Effector CD4-positive, alpha-beta T cell (primary cell): Measurements from ENCODE around the gene ACSS3.
"Not testable (repeated sequence)": the region's sequence is repeated elsewhere in the genome, so short reads cannot be mapped to it uniquely, and the experiment has no call there.

Source experiments
- DNase-seq: peaks from one replicate; pipeline ENCODE4 v3.0.0-alpha.2; 2020

The ACSS3 gene

DNA sequence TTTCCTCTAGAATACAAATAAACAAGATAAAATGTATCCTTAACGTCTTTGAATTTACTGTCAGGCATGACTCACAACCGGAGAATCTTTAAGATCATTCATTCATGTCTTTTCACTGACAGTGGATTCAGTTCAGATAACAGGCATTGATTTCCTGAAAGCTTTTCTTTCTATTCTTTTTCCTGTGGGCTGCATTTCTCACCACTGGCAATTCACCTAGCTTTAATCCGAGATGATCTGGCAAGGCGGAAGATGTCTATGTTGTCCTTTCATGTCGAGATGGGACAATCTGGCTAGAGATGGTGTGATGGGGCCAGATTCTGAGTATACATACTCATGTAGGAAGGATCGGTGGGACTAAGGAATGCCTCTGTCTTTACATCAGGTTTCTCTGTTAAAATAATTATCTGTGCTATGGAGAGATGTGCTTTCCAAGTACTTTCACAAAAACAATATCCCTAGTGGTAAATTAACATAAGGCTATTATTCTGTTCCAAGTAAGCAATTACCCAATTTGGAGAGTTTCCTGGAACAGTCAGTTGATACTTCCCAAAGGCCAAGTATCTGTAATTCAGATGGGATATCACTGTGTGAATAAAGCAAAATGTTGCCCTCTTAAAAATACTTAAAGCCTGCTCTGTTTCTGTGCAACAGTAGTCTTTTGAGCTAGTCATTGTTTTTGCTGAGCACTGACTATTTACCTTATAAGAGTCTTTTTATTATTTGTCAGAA, 17.8 kb downstream of the ACSS3 start:
- no peak for DNase-seq

DNA sequence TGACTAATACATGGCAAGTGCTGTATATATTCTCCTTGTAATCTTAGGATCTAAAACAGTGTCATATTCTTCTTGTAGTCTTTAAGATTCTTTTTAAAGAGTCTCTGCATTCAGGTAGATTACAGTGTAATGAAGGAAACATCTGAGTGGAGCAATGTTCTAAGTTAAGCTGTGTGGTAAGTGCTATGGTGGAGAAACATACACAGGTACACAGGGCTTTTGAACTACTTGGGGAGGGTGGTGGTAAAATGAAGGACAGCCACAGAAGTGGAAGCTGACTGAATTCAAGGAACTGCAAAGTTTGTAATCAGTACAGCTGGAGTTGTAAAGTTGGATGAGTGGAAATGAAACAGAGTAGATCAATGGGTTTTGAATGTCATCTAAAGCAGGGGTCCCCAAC, 27.8 kb downstream of the ACSS3 start:
- no peak for DNase-seq

DNA sequence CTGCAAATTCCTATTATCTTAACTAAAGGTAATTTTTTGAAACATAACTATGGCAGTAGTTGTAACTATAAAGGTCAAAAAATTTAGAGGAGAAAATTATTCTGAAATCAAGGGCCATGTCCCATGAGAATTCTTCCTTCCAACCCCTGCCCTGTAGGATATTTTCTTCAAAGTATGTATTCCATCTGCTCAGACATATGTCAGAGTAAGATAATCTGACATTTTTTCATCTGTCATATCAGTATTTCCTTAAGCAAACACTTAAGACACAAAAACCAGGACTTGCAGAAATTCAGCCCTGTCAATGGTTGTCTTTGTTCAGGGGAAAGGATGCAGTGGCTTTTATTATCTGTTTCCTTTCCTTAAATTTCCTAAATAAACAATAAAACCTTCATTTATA, 36.3 kb downstream of the ACSS3 start:
- DNase-seq = no peak

DNA sequence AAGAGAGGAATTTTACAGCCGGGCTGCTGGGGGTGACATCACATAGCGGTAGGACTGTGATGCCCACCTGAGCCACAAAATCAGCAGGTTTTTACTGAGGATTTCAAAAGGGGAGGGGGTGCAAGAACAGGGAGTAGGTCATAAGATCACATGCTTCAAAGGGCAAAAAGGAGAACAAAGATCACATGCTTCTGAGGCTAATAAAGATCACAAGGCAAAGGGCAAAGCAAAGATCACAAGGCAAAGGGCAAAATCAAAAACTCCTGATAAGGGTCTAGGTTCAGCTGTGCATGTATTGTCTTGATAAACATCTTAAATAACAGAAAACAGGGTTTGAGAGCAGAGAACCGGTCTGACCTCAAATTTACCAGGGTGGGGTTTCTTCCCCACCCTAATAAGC, 41.2 kb downstream of the ACSS3 start:
- not testable (repeated sequence) for DNase-seq

DNA sequence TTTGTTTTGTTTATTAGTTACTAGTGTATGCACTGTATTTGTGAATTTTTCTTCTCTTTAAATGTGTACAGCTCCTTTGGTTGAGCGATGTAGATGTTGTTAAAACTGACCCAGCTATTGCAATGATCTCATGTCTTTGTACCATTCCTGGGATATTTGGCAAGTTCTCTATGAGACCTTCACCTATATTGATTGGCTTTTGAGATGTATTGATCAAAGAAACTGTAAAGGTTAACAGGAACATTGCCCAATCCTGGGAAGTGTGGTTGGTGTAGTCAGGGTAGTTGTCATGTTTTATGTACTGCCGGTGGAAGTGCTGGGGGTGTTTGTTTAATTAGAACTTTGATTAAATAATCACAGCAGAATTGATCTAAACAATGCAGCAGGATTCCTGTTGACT, 43.1 kb downstream of the ACSS3 start:
- no peak for DNase-seq

DNA sequence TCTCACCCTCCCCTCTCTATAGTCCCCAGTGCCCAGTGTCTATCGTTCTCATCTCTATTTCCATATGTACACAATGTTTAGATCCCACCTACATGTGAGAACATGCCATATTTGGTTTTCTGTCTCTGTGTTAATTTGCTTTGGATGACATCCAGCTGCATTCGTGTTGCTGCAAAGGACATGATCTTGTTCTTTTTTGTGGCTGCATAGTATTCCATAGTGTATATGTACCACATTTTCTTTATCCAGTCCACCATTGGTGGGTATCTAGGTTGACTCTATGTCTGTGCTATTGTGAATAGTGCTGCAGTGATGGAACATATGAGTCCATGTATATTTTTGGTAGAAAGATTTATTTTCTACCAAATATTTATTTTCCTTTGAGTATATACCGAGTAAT, 45.7 kb downstream of the ACSS3 start:
- DNase-seq = no peak

DNA sequence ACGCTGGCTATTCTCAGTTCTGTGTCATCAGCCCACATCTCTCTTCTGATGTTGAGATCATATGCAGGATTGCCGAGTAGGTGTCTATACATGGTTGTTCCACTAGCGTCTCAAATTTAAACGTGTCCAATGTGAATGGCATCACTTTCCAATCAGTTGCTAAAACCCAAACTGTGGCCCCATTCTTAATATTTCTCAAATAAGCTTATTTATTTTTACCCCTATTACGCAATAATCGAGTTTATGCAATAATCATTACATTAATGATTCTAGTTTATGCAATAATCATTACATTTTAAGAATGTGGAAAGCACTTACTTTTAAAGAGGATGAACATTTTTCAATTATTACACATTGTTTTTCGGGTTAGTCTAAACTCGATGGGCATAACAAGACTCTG, 47.8 kb downstream of the ACSS3 start:
- no peak for DNase-seq

DNA sequence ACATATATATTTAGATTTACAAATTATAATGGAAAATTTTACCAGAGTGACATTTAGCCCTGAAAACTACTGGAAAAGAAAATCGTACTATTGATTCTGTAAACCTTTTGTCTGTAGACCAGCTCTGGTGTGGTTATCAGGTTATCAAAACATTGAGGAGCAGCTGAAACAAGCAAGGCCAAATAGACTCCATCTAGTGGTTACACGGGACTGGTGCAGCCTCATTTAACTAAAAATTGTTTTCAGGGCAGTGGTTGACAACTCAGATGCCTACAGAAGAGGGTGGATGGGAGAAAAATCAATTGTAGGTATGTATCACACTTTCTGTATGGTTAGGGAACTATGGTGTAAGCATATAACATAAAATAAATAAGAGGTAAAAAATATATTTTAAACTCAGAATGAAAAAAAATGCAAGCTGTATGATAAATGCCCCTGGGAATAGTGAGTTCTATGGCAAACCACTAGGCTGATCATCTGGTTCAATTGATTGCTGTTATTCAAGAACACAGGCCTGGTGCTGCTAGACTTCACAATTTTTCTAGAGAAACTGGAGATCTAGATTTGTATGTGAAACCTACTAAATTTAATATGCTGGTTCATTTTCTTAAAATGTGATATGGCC, 51.2 kb downstream of the ACSS3 start:
- no peak for DNase-seq

DNA sequence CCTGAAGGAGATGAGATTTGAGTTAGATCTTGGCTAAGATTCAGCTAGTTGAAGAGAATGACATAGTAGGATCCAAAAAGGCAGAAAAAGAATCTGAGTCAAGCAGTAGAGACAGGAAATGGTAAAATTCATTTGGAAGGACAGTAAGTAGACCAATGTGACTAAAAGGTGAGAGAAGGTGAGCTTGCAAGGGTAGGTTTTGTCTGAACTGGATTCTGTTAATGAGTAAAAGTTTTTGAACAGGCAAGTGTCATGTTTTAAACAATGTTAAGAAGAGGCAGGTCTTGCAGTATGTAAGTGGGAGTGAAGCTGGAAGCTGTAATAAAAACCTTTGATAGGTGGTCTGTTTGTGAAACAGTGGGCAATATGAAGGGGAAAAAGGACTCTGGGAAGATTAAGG, 58.6 kb downstream of the ACSS3 start:
- no peak for DNase-seq

DNA sequence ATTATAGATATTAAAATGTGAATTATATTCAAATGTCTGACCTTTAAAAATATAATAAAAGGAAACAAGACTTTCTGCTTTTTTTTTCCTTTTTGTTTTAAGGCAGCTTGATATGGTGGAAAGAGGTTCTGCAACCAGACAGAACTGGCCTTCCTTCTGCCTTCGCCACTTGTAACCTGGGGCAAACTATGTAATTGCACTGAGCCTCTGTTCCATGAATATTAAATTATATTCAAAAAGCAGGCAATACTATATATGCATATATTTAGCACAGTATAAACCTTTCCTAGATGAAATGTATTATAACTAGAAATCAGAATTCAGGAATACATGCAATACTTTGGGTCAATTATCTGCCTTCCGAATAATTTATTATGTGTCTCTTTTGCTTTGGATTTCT, 59.9 kb downstream of the ACSS3 start:
- no peak for DNase-seq

DNA sequence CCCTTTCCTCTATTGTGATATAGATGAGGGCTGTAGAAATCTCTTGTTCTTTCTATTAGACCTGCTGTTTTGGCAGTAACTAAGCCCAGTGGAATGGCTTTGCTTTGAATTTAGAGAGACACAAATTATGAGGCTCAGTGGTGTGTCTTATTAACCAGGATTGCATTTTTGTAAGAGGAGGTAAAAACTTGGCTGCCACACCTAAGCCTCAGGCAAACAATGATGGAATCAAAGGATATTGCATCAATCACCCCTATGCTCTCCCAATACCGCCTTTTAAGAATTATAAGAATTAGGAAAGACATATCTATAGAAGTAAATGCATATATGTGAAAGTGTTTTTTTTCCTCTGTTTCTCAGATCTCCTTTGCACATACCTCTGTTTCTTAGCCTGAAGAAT, 63.3 kb downstream of the ACSS3 start:
- no peak for DNase-seq

DNA sequence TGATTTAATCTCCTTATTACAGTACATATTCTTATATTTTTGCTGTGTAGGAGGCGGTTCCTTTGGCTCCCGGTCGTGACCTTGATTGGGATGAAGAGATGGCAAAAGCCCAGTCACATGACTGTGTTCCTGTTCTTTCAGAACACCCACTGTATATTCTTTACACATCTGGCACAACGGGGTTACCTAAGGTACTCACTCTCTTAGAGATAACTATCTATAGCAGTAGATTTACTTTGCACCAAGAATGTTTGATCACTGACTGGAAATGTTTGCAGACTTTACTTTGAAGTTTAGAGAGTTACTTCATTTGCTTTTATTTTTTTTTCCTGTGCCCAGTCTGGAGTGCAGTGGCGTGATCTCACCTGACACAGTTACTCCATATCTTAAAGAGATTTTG, 65.2 kb downstream of the ACSS3 start:
- no peak for DNase-seq

DNA sequence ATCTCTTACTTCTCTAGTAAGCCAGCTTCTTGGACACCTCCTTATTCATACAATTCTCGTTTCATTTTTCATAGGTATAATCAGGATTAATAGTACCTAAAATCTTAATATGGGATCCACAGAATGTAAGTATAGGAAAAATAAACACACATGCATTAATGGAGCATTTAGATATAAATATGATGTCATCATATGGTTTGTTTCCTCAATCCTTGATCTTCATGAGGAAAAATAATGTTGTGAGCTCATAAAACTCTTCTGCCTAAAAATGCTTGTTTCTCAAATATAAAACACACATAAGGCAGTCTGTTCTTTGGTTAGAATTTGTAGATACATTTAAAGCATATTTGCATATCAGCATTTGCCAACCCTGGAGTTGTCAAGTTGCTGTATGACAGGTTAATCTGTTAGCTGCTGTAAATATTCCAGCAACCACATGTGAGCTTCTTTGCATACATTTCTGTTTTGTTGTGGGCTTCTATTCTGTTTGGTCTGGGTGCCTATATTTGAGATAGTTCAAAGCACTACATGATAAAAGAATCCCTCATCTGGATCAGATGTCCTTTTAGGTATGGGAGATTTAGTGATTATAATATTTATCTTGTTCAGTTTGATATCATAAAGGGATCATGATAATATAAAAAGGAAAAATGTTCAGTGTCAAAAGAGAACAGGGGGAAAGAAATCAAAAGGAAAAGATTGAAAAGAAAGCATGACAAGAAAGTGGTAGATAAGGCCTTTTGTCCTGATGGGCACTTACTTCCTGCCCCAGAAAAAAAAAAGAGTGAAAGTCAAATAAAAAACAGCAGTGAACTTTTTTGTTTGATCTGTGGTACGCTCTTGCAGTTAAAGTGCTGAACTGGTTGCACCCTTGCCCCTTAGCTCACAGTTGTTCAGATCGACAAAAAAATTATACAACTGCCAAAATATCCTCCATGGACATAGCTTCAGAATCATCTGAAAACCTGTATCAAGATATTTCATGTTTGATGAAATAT, 68.6 kb downstream of the ACSS3 start:
- no peak for DNase-seq

DNA sequence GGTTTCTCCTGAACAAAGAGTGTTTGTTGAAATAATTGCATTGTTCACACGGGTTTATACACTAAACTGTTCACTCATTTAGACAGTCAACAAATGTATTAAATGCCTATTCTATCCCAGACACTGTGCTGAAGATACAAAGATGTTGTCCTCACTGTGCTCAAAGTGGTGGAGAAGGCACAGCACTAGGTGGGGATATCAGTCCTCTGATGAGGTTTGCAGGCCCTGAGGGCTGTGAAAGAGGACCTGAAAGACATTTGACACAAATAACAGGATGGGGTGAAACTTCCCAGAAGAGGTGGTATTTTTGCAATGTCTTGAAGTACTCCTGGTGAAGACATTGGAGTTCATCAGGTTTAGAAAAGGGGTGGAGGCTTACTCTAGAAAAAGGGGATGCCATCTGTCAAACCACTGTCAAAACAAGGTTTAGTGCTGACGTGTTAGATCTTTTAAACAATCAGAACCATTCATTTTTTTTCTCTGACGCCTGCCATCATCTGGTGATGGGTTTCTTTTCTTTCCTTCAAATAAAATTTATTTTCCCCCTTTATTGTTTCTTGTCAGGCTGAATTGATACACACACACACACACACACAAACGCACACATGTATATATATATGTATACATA, 69.5 kb downstream of the ACSS3 start:
- DNase-seq = no peak

DNA sequence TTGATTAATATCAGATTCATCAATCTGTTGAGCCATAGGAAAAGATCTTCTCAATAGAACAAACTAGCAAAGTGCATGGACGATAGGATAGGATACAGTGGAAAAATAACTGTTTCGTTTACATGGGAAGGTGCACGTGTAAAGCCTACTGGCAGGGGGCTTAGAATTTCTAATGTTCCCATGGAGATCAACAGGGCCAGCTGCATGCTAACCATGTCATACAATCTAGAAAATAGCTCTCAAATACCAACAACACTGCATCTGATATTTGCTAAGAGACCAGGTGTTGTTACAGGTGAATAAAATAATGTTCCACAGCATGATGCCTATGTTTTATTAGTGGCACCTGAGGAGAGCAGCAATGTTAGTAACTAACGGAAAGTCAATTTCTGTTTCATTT, 72.5 kb downstream of the ACSS3 start:
- no peak for DNase-seq

DNA sequence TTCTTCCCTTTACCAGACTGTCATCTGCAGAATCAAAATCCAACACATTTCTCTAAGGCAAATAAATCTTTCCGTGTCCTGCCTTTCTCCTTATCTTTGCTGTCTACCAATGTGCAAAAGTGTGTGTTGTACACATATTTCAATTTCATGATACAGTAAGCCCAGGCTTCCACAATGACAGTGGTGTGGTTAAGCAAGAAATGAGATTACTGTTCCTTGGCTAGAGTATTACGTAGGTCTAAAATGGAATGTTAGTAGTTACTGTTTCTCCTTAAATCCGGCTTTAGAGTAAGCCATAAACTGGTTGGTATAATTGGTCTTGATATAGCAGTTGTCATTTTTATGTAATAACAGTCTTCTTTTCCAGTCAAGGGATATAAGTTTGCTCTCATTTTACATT, 82.0 kb downstream of the ACSS3 start:
- no peak for DNase-seq

DNA sequence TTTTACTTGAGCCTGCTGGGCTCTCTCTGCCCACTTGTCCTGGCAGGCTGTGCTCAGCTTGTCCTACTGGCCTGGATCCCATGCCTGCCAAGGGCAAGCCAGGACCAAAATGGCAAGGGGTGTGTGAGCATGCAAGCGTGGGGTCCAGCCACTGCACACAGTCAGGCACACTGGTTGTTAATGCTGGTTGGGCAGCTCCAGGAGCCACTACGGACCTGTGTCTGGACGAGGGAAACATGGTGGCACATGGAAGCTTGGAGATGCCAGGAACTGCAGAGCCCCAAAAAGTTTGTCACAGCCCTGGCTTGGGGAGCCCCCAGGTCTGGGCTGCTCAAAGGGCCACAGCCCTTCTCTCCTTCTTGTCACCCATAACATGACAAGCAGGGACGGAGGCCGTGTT, 83.8 kb downstream of the ACSS3 start:
- no peak for DNase-seq

DNA sequence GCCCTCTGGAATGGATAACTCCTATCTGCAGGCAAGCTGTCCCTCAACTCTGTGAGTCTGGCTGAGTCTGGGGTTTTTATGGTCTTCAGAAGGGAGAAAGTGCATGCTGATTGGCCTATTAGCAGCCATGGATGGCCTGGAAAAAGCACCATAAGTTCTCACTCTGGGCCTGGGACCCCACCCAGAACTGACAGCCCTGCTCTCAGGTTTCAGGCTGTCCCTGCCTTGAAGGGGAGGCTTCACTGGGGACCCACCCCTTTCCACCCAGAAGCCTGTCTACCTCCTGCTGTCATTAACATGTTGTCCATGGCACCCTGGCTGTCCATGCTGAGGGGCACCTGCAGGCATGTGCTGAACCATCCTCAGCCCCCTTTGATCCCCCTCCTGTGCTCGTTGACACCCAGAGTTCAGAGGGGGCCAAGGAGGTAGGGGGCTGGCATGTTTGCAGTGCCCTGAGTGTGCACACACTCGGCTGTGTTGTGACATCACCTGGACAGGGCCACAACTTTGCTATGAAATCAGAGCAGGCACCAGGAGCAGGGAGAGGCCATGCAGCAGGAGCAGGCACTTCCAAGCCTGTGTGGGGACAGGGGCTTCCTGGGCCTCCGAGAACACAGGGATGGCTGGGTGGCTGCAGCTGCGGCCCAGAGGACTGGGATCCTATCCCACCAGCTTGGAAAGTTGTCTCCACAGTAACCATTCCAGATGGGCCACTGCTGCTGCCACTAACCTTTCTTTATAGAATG, 84.7 kb downstream of the ACSS3 start:
- DNase-seq = no peak

DNA sequence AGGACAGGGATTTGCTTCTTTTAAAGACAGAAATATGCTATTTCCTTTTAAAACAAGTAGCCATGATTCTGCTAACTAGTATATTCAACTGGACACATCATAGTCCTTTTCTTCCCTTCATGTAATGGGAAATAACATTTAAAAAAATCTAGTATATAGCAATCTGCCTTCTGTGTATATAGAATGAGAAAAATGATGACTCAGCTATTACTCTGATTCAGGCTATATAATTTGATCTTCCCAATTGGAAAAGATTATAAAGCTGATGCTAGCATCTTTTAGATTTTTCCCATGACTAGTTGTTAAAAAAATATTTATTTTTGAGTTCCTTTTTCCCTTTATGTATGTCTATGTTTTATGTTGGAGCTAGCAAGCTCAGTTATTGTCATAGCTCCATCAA, 86.9 kb downstream of the ACSS3 start:
- no peak for DNase-seq

DNA sequence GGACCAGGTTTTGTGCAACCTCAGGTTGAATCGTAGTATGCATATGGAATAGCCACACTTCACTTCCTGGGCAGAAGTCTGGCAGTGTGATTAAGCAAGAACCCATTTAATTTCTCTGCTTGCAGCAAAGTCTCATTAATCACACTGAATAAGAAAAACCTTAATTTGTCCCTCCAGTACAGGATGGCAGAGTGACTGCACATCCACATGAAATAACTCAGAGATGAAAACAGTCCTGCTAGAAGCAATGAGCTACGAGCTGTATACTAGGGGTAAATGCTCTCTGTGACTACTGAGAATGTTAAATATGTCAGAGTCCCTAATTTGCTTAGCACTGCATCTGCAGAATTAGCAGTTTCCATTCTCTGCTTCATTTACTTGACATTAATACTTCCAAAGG, 88.9 kb downstream of the ACSS3 start:
- no peak for DNase-seq

DNA sequence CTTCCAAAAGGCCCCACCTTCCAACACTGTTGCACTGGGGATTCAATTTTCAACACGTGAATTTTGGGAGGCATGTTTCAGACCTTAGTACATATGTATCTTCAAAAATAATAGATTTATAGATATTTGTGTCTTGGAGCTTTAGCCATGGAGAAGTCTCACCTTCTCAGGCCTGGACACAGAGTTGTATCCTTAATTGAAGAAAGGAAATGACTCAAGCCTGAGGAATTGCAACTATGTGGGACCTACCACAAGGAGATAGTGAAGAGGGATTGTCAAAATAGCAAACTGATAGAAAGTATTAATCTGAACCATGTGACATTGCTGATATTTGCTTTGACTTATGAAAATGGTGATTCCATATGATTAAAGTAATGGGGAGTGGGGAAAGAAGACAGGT, 89.8 kb downstream of the ACSS3 start:
- no peak for DNase-seq

DNA sequence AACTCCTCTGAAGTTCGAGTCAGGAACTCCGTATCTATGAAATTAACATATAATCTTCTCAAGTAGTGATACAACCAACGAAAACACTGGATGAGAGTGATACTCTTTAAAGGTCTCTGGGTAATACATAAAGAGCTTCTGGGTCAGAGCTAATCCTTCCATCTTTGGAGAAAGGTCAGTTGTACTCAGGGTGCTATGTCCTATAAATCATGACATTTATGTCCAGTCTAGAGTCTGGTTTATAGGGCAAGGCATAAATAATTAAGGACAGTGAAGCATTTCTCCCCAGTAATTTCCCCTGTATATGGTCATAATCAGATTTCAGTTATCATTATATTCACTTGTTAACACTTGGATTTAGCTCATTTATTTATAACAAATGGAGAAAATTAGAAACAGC, 90.6 kb downstream of the ACSS3 start:
- DNase-seq = no peak

DNA sequence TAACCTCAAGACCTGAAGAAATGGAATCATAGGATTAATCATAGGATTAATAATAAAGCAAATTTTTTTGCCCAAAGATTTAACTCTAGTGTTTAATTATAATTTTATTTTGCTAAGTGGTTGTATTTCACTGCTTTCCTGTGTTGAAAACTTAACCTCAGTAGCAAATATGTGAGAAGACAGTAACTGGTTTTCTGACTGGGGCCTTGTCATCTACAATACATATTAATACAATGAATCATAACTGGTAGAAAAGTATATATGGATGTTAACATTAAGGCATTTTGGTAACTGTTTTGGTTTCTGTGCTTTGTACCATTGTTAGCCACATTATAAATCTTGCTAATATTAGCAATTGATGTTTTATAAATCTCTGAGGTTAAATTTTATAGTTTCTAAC, 92.2 kb downstream of the ACSS3 start:
- no peak for DNase-seq
